Mucosa of descending colon (tissue), 3 donors: ENCODE results near the gene SERPINE2. TPM values are rescaled to one million over a fixed set of nuclear protein-coding genes. Genes with fewer than 3 reads are reported as not detected.

Source experiments
- ATAC-seq: fragments of 200-7000 bp; cut with Tn5 transposase; one replicate; pipeline ENCODE4 v1.9.1; 2020; ENCODE audit warnings: mild to moderate bottlenecking, moderate library complexity
- DNase-seq, 3 donors: peaks; one replicate each; pipeline ENCODE4 v3.0.0-alpha.2; 2020
- H3K36me3 ChIP-seq: fragments of 200-600 bp; one replicate; pipeline ENCODE4 v1.8.0; 2021; ENCODE audit warnings: low read depth, mild to moderate bottlenecking
- H3K4me1 ChIP-seq: fragments of 200-600 bp; one replicate; pipeline ENCODE4 v1.8.0; 2021; ENCODE audit warnings: low read depth, mild to moderate bottlenecking
- H3K4me3 ChIP-seq: fragments of 200-600 bp; one replicate; pipeline ENCODE4 v1.8.0; 2021; ENCODE audit warnings: mild to moderate bottlenecking
- H3K9me3 ChIP-seq: fragments of 200-600 bp; one replicate; pipeline ENCODE4 v1.8.0; 2021; ENCODE audit warnings: mild to moderate bottlenecking
- intact Hi-C, 2 donors: fragments of 100-400 bp; cut with DNase I in 1 of 2; cut with micrococcal nuclease in 1 of 2; formaldehyde crosslinking; loops; one replicate each; pipeline versions ENCODE4 v1.11.0 to v1.11.1; 2022; cut with DNase I, micrococcal nuclease
- total RNA-seq, 3 donors: library from RNA; stranded (reverse); fragmentation: NEBNext Ultra II Directional in 2 of 3; extraction: Animal tissue kit (Norgen Biotek cat#: 25700) in 2 of 3; gene quantifications; one replicate each; pipeline versions ENCODE4 v1.2.1 to v1.2.4, GENCODE V29; 2021 to 2023
- TF ChIP-seq, protein P1 (sequence below): fragments of 200-600 bp; IDR thresholded peaks from one replicate; pipeline ENCODE4 v1.8.0; 2022; ENCODE audit warnings: antibody characterized with exemption, mild to moderate bottlenecking
- donor health status: DM: no; HTN: no; CAD: no; lungs with moderate emphysema.
- donor health status: DM: no; HTN: no; CAD: no.
- donor health status: DM: no; HTN: yes; CAD: no.

The SERPINE2 gene
- total RNA-seq, 3 donors from 2014 or later = 10.6 to 15.9 (median 12.4) TPM

DNA sequence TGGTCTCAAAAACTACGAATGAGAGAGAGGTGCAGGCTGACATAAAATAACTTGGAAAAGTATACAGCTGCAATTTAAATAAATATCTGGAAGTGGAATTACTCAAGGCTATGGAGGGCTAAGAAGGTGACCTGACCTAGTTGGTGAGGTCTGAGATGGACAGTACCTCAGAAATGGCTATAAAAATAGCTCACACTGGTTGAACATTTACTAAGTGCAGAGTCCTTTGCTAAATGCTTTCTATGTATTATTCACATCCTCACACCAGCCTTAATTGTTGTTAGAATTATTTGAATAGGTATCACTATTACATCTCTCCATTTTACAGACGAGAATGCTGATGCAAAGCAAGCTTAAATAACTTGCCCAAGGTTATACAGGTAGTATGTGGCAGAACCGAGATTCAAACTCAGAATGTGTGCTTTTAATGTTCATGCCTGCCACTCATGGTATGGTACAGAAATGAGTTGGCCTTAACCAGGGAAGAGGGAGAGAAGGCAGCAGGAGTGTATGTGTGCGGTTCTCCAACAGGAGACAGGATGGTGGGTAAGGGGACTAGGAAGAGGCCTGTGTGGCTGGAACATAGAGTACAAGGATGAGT is 44.4 kb downstream of the SERPINE2 start:
- no peaks in the 10 kb centered on the region for H3K36me3 ChIP-seq
- intact Hi-C loops = loop anchor here (5.0 to 10.0 kb wide), 2 partner anchors 288 to 290 kb away; no protein-coding TSS in a partner anchor
- DNase-seq (no peak), ATAC-seq (peak; percentile 40)
- TF ChIP-seq, protein P1, sequence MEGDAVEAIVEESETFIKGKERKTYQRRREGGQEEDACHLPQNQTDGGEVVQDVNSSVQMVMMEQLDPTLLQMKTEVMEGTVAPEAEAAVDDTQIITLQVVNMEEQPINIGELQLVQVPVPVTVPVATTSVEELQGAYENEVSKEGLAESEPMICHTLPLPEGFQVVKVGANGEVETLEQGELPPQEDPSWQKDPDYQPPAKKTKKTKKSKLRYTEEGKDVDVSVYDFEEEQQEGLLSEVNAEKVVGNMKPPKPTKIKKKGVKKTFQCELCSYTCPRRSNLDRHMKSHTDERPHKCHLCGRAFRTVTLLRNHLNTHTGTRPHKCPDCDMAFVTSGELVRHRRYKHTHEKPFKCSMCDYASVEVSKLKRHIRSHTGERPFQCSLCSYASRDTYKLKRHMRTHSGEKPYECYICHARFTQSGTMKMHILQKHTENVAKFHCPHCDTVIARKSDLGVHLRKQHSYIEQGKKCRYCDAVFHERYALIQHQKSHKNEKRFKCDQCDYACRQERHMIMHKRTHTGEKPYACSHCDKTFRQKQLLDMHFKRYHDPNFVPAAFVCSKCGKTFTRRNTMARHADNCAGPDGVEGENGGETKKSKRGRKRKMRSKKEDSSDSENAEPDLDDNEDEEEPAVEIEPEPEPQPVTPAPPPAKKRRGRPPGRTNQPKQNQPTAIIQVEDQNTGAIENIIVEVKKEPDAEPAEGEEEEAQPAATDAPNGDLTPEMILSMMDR = no peak
- H3K9me3 ChIP-seq = no peaks in the 10 kb centered on the region
- H3K4me1 ChIP-seq = no peaks in the 10 kb centered on the region
- H3K4me3 ChIP-seq = no peak overlapping the region

DNA sequence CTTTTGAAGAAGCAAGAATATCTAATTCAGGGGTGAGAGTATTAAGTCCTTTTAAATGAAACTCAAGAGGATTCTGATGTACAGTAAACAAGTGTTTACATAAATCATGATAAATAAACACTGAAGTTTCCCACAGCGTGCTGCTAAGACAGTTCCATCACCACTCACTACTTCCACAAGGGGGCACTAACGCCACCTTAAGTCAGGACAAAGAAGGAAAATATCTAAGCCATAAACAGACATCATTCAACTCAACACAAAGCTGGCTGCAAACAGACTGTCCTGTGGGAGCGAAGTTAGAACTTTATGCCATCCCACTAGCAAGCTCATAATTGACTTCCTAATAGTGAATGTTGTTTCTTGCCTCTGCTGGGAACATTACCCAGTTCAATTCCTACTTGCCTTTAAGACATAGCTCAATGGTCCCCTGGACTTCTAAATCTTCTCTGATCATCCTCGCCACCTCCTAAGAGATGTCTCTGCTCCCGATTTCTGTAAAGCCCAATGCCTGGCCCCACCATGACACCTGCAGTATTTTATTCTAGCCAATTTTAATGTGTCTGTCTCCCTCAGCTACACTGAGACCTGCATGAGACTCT is 45.4 kb downstream of the SERPINE2 start:
- Histone ChIP-seq H3K4me1 (no peaks in the 10 kb centered on the region), H3K36me3 (no peaks in the 10 kb centered on the region), H3K9me3 (no peaks in the 10 kb centered on the region), H3K4me3 (no peak overlapping the region)
- DNase-seq = peak in 1 of 3 donors; percentile 93
- TF ChIP-seq, protein P1 = peak; percentile 60
- ATAC-seq = peak; percentile 85
- intact Hi-C loops = loop anchor here (5.0 to 10.0 kb wide), 2 partner anchors 289 to 291 kb away; no protein-coding TSS in a partner anchor

DNA sequence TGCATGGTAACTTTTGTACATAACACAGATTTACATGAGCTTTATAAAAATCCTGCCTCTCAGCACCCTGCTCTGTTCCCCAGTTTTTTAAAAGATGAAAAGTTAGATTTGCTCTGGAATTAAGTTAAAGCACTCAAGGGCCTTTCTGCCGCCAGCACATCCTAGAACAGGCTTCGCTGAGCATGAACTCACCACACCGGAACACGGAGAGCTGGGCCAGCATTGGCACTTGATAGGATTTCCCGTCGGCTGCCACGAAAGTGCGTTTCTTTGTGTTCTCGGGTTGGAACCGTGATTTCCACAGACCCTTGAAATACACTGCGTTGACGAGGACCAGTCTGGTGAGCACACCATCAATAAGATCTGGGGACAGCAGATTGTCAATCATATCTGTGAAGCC is 47.5 kb downstream of the SERPINE2 start:
- TF ChIP-seq, protein P1 = no peak
- H3K36me3 ChIP-seq = no peaks in the 10 kb centered on the region
- no peak overlapping the region for H3K4me3 ChIP-seq
- H3K4me1 ChIP-seq = no peaks in the 10 kb centered on the region
- no peaks in the 10 kb centered on the region for H3K9me3 ChIP-seq
- intact Hi-C loops = loop anchor here (5.0 to 10.0 kb wide), 2 partner anchors 291 to 293 kb away; no protein-coding TSS in a partner anchor
- no peak for ATAC-seq
- no peak for DNase-seq

DNA sequence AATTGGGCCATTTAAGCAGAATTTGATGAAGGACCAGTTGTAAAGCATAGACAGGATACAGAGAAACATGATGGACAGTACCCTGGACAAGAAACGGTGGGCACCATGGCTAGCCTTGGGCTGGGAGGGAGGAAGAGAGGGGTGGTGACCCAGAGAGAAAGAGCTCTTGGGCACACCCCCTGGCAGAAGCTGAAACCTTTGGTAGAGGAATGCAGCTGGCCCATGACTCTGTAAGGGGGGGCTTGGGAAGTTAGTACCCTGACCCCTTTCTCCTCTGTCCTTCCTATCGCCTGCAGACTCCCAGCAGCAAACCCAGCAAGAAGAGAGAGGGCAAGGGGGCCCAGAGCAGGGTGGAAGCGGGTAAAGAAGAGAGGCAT is 49.2 kb downstream of the SERPINE2 start:
- DNase-seq (no peak), ATAC-seq (no peak)
- Histone ChIP-seq H3K9me3 (no peaks in the 10 kb centered on the region), H3K36me3 (no peaks in the 10 kb centered on the region), H3K4me3 (no peak overlapping the region), H3K4me1 (no peaks in the 10 kb centered on the region)
- intact Hi-C loops = loop anchor here (5.0 to 10.0 kb wide), 2 partner anchors 292 to 295 kb away; no protein-coding TSS in a partner anchor
- TF ChIP-seq, protein P1 = no peak

DNA sequence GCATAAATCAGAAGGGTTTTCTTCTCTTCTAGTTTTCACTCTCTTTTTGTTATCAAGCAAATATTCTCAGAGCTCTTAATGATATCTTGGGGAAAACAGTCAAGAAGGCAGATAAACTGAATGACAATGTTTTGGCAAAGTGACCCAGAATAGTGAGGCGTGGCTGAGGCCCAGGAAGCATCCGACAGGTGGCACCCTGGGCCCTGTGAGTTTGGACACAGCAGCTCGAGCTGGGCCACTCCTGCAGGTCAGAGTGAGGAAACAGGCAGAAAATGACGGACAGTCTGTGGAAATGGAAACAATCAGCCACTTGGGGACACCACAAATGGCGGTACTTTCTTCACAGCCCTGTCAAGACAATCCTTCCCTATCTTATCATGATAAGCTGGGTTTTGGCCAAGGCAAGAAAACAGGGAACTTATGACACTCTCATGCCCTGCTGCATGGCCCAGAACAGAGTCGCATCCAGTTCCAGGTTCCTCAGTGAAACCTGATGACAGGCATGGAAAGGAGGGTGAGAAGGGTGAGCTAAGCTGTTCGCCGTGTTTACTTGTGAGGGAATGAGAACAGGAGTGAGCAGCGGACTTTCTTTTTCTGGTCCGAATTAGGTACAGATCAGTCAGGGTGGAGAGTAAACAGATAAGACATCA is 49.8 kb downstream of the SERPINE2 start:
- H3K36me3 ChIP-seq = no peaks in the 10 kb centered on the region
- no peaks in the 10 kb centered on the region for H3K4me1 ChIP-seq
- no peaks in the 10 kb centered on the region for H3K9me3 ChIP-seq
- DNase-seq (peak in 2 of 3 donors; percentile 64 to 71), ATAC-seq (peak; percentile 90)
- intact Hi-C loops = no loop called here
- TF ChIP-seq, protein P1 = peak; percentile 22
- H3K4me3 ChIP-seq = no peak overlapping the region
